Right lung (tissue), 5 donors: ENCODE data around the gene SMCHD1. TPM values are rescaled to one million over a fixed set of nuclear protein-coding genes. Genes with fewer than 3 reads are reported as not detected.
"Not testable (repeated sequence)": the region's sequence is repeated elsewhere in the genome, so short reads cannot be mapped to it uniquely, and the experiment has no call there.

Source experiments
- DNase-seq, 2 donors: peaks; one replicate each; pipeline ENCODE4 v3.0.0-alpha.2; 2013
- polyA plus RNA-seq, 5 donors: library from polyadenylated mRNA; unstranded; fragments of 120-200 nt; gene quantifications; one replicate each; pipeline versions ENCODE4 v1.2.1 to v1.2.3, GENCODE V29; 2013; ENCODE audit warnings: inconsistent platforms in 1 of 5, low replicate concordance in 1 of 5; ENCODE audit not compliant: insufficient read length in 5 of 5, insufficient read depth in 1 of 5

The SMCHD1 gene
- polyA plus RNA-seq, 5 donors = 46.1 to 78.3 (median 74.2) TPM

GRCh38 chr18:2656237-2656980 lies 883 bp downstream of the SMCHD1 start:
- DNase-seq = peak in 1 of 2 donors; percentile 42

- no peak for DNase-seq
These were observed 1.5 kb downstream of the SMCHD1 start for GRCh38 chr18:2656981-2657512.

DNA sequence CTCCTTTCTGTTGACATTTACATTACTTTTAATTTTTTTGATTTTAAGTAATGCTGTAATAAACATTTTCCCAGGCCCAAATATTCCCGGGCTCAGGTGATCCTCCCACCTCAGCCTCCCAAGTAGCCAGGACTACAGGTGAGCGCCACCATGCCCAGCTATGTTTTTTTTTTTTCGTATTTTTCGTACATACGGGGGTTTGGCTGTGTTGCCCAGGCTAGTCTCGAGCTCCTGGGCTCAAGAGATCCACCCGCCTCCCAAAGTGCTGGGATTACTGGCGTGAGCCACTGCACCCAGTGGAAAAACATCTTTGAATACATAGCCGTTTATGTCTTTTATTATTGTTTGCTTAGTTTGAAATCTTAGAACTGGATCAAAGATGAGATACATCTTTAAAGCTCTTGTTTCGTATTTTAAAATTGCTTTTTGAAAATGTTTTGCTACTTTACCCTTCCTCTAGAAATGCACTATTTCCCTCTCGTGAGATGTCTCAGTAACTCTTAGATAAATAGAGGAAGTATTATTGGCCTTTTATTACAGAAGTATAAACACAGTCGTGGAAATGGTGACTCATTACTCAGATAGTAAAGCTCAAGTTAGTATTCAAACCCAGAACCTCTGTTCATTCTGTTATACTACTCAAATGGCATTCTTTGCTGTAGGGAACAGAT lies 2.4 kb downstream of the SMCHD1 start:
- no peak for DNase-seq

DNA sequence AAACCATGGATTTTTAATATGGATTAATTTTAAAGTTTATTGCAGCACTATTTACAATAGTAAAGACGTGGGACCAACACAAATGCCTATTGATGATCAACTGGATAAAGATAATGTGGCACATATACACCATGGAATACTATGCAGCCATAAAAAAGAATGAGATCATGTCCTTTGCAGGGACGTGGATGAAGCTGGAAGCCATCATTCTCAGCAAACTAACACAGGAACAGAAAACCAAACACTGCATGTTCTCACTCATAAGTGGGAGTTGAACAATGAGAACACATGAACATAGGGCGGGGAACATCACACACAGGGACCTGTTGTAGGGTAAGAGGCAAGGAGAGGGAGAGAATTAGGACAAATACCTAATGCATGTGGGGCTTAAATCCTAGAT lies 5.3 kb downstream of the SMCHD1 start:
- not testable (repeated sequence) for DNase-seq

DNA sequence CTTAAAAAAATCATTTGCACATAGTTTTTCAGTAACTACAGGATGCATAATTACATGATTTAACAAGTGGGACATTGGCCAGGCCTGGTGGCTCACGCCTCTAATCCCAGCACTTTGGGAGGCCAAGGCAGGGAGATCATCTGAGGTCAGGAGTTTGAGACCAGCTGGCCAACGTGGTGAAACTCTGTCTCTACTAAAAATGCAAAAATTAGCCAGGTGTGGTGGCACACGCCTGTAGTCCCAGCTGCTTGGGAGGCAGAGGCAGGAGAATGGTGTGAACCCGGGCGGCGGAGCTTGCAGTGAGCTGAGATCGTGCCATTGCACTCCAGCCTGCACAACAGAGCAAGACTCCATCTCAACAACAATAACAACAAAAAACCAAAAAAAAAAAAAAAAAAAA lies 6.8 kb downstream of the SMCHD1 start:
- DNase-seq = not testable (repeated sequence)

GRCh38 chr18:2662990-2663389 lies 7.5 kb downstream of the SMCHD1 start:
- DNase-seq = no peak

DNA sequence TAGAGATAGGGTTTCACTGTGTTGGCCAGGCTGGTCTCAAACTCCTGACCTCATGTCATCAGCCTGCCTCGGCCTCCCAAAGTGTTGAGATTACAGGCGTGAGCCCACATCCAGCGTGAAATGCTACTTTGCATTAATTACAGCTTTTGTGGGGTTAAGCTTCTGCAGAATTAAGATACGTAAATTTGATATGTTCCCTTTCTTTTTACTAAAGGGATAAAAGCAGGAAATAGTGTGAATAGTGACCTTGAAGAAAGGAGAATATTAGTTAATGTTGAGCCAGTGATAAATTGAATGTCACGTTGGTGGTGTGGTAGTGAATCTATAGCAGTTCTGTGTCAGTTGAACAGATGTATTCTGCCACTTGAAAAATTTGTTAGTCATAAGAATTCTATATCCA lies 16.9 kb downstream of the SMCHD1 start:
- no peak for DNase-seq

DNA sequence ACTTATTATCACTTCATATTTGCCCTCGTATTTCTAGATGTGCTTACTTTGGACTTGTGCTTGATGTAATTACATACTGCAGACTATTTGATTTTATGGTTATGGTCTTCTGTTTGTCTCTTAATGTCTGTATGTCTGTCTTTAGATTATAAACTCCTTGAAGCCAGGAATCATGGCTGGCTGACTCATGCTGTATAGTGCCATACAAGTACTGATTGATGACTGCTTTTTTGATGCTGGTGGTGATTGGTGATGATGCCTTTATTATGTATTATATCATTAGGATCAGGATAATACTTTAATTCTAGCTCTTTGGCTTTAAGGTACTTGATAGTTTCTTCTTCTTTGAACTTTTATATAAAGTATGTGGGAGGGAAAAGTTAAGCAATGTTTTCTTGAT lies 17.3 kb downstream of the SMCHD1 start:
- no peak for DNase-seq

- DNase-seq = not testable (repeated sequence)
These were observed 23.4 kb downstream of the SMCHD1 start for GRCh38 chr18:2678933-2679332.

DNA sequence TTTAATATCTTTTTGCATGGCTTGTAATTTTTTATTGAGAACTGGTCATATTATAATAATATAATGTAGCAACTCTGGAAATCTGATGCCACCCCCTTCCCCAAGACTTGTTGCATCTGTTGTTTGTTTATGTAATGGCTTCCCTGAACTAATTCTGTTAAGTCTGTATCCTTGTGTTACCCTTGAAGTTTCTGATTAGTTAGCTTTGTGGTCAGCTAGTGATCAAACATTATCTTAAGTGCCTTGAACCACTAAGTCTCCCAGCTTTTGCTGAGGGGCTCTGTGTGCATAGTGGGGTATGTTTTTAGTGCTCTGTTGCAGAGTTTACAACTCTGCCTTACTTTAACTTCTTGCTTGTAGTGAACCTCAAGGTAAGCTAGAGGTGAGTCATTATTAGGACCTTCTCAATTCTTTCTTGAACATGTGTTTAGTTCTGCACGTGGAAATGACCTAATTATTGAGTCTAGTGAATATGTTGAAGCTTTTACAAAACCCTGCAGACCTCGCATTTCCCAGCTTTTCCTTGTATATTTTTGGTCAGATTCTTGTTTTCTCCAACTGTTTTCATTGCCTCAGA lies 24.8 kb downstream of the SMCHD1 start:
- DNase-seq = no peak

GRCh38 chr18:2681993-2682603 lies 26.6 kb downstream of the SMCHD1 start:
- no peak for DNase-seq

DNA sequence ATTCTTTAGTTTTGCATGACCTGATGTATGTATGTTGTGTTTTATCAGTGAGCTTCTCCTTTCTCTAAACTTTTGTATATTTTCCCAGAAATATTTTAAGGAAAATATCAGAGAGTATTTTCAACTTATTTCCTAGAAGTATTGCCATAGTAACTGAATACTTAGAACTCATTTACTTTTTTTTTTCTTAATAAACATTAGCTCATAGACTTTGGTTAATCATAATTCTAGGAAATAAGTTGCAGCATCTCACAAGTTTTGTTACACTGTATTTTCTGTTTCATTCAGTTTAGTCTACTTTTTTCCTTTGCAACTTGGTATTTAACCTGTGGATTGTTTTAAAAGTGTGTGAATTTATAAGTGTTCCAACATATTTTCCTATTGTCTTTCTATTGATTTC lies 27.5 kb downstream of the SMCHD1 start:
- no peak for DNase-seq

DNA sequence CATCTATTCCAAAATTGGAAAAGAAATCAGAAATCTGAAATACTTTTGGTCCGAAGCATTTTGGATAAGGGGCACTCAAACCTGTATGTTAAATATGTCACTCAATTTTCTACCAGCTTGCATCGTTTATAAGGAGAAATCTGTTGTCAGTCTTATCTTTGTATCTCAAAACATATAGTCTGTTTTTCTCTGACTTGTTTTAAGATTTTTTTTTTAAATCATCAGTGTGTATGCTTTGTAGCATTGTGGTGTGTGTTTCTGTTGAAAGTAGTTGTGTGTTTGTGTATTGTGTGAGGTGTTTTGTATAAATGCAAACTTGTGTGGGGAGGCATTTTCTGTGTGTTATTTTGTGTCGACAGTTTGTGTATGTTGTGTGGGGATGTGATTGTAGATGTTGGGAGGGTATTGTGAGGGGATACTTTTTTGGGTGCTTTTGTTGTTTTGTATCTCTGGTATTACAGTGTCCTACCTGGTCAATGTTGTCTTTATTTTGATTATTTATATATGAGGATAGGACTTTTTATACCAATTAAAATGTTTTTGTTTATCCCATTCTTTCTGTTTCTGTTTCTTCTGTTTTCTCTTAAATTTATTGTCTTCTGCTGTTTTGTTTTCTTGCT lies 30.9 kb downstream of the SMCHD1 start:
- DNase-seq = no peak

DNA sequence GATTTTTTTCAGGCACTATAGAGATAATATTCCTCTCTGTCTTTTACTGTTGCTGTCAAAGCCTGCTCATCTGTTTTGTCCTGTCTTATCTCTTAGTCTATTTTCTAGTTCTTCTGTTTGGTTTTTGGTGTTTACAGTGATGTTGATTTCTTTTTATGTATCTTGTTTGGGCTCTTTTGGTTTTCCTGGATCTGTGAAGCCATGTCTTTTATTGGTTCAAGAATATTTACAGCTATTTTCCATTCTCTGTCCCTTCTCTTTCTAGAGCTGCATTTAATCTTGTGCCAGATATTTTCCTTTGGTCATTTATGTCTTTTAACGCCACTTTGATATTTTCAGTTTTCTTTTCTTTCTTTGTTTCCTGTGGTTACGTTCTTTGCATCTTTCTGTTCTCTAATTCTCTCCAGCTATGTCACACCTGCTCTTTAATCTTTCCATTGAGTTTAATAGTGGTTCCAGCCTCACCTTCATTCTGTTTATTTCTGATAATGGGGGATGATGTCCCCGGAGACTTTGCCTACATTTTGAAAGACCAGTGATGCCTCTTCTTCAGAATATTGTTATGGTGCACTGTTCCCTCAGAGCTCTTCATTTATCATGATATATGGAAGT lies 32.0 kb downstream of the SMCHD1 start:
- DNase-seq = no peak

- no peak for DNase-seq
These were observed 37.0 kb downstream of the SMCHD1 start for GRCh38 chr18:2692508-2692907.

DNA sequence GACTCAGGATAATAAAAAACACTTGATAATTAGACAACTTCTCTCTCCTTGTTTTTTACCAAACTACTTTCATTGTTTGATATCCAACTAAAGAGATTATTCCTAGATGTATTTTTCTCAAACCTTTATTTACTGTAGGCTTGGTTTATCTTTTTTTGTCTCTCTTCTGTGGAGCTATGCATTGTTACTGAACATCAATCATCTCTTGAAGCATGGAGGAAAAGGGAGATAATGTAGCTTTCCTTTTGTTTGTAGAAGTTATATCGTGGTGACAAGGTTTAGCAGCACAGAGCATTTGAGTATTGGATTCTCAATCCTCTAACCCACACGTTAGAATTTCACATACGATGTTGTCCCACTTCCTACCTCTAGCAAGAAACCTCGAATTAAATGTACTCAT lies 41.7 kb downstream of the SMCHD1 start:
- DNase-seq = no peak

DNA sequence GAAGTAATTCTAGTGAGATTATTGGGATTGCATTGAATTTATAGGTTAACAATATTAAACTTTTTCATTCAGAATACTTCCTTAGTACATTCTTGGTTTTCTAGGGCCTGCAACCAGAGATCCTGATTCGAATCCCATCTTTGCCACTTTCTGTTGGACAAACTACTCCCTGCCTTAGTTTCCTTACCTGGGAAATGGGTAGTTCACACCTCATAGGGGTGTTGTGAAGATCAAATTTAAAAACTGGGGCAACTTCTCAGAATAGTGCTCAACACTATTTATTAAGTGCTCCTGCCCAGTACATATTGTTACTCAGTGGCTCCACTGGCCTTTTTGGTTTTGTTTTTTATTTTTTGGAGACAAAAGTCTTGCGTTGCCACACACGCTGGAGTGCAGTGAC lies 43.5 kb downstream of the SMCHD1 start:
- no peak for DNase-seq

- DNase-seq = no peak
These were observed 49.0 kb downstream of the SMCHD1 start for GRCh38 chr18:2704541-2704940.

DNA sequence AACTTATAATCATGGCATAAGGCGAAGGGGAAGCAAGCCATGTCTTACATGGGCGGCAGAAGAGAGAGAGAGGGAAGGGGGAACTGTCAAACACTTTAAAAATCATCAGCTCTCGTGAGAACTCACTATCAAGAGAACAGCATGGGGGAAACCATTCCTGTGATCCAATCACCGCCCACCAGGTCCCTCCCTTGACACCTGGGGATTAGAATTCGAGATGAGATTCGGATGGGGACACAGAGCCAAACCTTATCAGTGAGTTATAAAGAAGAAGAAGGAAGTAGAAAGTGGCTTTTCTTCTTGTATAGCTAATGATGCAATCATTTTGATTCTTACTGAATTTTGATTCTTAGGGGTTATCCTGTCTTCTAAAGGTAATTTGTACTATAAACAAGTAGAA lies 51.4 kb downstream of the SMCHD1 start:
- no peak for DNase-seq

DNA sequence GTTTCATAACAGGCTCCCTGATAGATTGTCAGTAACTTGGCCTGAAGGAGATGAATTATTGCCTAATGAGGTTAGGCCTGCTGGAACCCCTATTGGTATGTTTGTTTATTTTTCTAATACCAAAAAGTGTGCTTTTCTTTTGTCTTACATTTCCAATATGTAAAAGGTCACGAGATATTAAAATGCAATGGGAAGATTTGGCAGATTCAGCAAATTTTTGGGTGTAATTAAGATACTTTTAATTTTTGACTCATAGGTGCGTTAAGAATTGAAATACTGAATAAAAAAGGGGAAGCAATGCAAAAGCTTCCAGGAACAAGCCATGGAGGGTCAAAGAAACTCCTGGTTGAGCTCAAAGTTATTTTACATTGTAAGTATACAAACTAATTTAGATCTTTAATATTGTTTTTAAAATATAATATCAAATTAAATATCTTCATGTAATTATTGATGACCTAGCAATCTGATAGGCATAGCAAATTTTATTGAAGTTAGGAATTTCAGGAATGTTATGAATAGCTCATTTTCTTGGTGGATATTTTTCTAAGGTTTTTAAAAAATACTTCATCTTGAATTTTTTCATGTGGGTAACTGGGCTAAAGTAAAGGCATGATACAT lies 52.1 kb downstream of the SMCHD1 start:
- DNase-seq = no peak

DNA sequence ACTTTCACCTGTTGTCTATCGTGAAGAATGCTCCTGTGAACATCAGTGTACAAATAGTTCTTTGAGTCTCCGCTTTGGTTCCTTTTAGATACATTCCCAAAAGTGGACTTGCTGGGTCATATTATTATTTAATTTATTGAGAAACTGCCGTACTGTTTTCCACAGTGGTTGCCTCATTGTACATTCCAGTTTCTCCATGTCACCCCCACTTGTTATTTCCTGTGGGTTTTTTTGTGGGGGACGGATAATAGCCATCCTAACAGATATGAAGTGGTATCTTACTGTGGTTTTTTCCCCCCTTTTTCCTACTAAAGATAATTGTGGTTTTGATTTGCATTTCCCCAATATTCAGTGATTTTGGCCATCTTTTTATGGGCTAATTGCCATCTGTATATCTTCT lies 53.8 kb downstream of the SMCHD1 start:
- no peak for DNase-seq
